Adrenal gland (tissue), 12 donors: ENCODE results near the gene BBOX1. TPM values are rescaled to one million over a fixed set of nuclear protein-coding genes. Genes with fewer than 3 reads are reported as not detected.

ENCODE experiments used
- DNase-seq, 7 donors: peaks; one replicate each; pipeline ENCODE4 v3.0.0-alpha.2; 2019 to 2020
- H3K27ac ChIP-seq, 5 donors: fragments of 200-600 bp; sonication (generic) in 4 of 5; 1 replicate in 3 of 5; 2 replicates in 2 of 5; pipeline versions ENCODE4 v1.5.1 to v1.8.0; 2016 to 2020; ENCODE audit warnings: mild to moderate bottlenecking in 1 of 5
- H3K27me3 ChIP-seq: fragments of 200-600 bp; 2 replicates; pipeline ENCODE4 v1.8.0; 2021
- H3K36me3 ChIP-seq, 2 donors: fragments of 200-600 bp; replicated peaks in 1 of 2; 1 replicate in 1 of 2; 2 replicates in 1 of 2; pipeline versions ENCODE4 v1.5.1 to v1.8.0; 2018 to 2022
- H3K4me1 ChIP-seq, 2 donors: fragments of 200-600 bp; replicated peaks in 1 of 2; 1 replicate in 1 of 2; 2 replicates in 1 of 2; pipeline versions ENCODE4 v1.5.1 to v1.8.0; 2018 to 2021
- H3K4me3 ChIP-seq, 4 donors: fragments of 200-600 bp; sonication (generic) in 3 of 4; one replicate each; pipeline ENCODE4 v1.5.1; 2016 to 2018
- H3K9me3 ChIP-seq, 3 donors: fragments of 200-600 bp; sonication (generic) in 1 of 3; replicated peaks in 1 of 3; 1 replicate in 2 of 3; 2 replicates in 1 of 3; pipeline versions ENCODE4 v1.5.1 to v1.8.0; 2016 to 2021
- CTCF ChIP-seq, 6 experiments: fragments of 450-650 bp in 4 of 6; fragments of 200-600 bp in 2 of 6; sonication (generic) in 1 of 6; IDR thresholded peaks; 1 replicate in 5 of 6; 2 replicates in 1 of 6; pipeline versions ENCODE4 v1.5.1 to v1.8.0; 2016 to 2021; ENCODE audit warnings: antibody characterized with exemption in 6 of 6, mild to moderate bottlenecking in 2 of 6, moderate library complexity in 1 of 6
- POLR2A ChIP-seq, 2 donors: fragments of 450-650 bp; IDR thresholded peaks; one replicate each; pipeline ENCODE4 v1.6.1; 2017; ENCODE audit warnings: antibody characterized with exemption in 2 of 2, mild to moderate bottlenecking in 2 of 2, moderate library complexity in 1 of 2
- WGBS, 4 donors: extraction: QIAGEN DNeasy Blood & Tissue Kit in 2 of 4; methylation state at CpG; one replicate each; pipeline versions ENCODE4 v1.1.5 to v1.1.7; 2013 to 2017; 5-methylcytosine and 5-hydroxymethylcytosine counted together
- intact Hi-C, 2 donors: fragments of 100-400 bp; cut with DNase I; formaldehyde crosslinking; loops; one replicate each; pipeline versions ENCODE4 v1.14.1 to v1.15.0; 2022 to 2023
- polyA plus RNA-seq, 3 donors: library from polyadenylated mRNA; stranded (reverse); fragments of 200-250 nt in 2 of 3; fragments of 350-450 nt in 1 of 3; fragmentation: Illumina TruSeq in 1 of 3; extraction: RNeasy Lipid Tissue Mini Kit (QIAGEN cat#74804) in 1 of 3; gene quantifications; one replicate each; pipeline ENCODE4 v1.2.3, GENCODE V29; 2013 to 2014
- total RNA-seq, 9 donors: library from RNA; depleted of rRNA in 4 of 9; stranded (reverse); fragments of >200 nt in 4 of 9; fragments of 120-200 nt in 1 of 9; fragmentation: NEBNext Ultra II Directional in 1 of 9; extraction: Animal tissue kit (Norgen Biotek cat#: 25700) in 1 of 9; gene quantifications; one replicate each; pipeline versions ENCODE4 v1.1.0 to v1.2.4, GENCODE V29; 2013 to 2023
- donor health status: healthy with polysubstance abuse.
- donor health status: Bipolar disorder and iron deficiency.
- donor health status: DM: yes; HTN: yes; CAD: no.
- donor health status: DM: no; HTN: no; CAD: no.
- donor health status: DM: no; HTN: no; CAD: no.
- donor health status: DM: yes; HTN: yes; CAD: no.

Gene BBOX1
- total and polyA plus RNA-seq, 12 donors, result 0.28 TPM; not detected in 11

GRCh38 chr11:27020751-27021150 lies 19.9 kb upstream of the BBOX1 start:
- no peaks in the 10 kb centered on the region for H3K36me3 ChIP-seq
- H3K27ac ChIP-seq, result no peak overlapping the region
- H3K9me3 ChIP-seq, result no peaks in the 10 kb centered on the region
- TF ChIP-seq CTCF (IDR thresholded peaks at IDR 0.05), result no peak
- no peak for TF ChIP-seq POLR2A (IDR thresholded peaks at IDR 0.05)
- no peaks in the 10 kb centered on the region for H3K4me1 ChIP-seq
- WGBS, 4 donors, result 52 to 56% (median 53%) methylated on average over 2 of the region's 2 CpGs
- H3K27me3 ChIP-seq, result no peaks in the 10 kb centered on the region
- peak in 1 of 7 donors; percentile 3 for DNase-seq
- H3K4me3 ChIP-seq, result no peak overlapping the region
- intact Hi-C loops, result no loop called here

- 54 to 69% (median 61%) methylated on average over 1 of the region's 1 CpG for WGBS, 4 donors
- no peaks in the 10 kb centered on the region for H3K36me3 ChIP-seq
- H3K4me3 ChIP-seq, result no peak overlapping the region
- no peaks in the 10 kb centered on the region for H3K9me3 ChIP-seq
- no peaks in the 10 kb centered on the region for H3K27me3 ChIP-seq
- intact Hi-C loops, result no loop called here
- no peak overlapping the region for H3K27ac ChIP-seq
- no peaks in the 10 kb centered on the region for H3K4me1 ChIP-seq
- TF ChIP-seq CTCF (IDR thresholded peaks at IDR 0.05), result no peak
- no peak for TF ChIP-seq POLR2A (IDR thresholded peaks at IDR 0.05)
- no peak for DNase-seq
Measured at GRCh38 chr11:27022659-27023251, 17.9 kb upstream of the BBOX1 start.

GRCh38 chr11:27024865-27025264 lies 15.8 kb upstream of the BBOX1 start:
- H3K36me3 ChIP-seq, result no peaks in the 10 kb centered on the region
- H3K27ac ChIP-seq, result no peak overlapping the region
- H3K9me3 ChIP-seq, result no peaks in the 10 kb centered on the region
- DNase-seq, result no peak
- TF ChIP-seq CTCF (IDR thresholded peaks at IDR 0.05) (no peak), POLR2A (IDR thresholded peaks at IDR 0.05) (no peak)
- 69 to 87% (median 72%) methylated on average over 3 of the region's 3 CpGs for WGBS, 4 donors
- no peaks in the 10 kb centered on the region for H3K4me1 ChIP-seq
- intact Hi-C loops, result no loop called here
- H3K4me3 ChIP-seq, result no peak overlapping the region
- no peaks in the 10 kb centered on the region for H3K27me3 ChIP-seq

- intact Hi-C loops, result no loop called here
Measured at GRCh38 chr11:27025312-27025955, 15.2 kb upstream of the BBOX1 start.

More at GRCh38 chr11:27025312-27025955, 15.2 kb upstream of the BBOX1 start:
- DNase-seq, result no peak
- Histone ChIP-seq H3K27ac (no peak overlapping the region), H3K4me3 (no peak overlapping the region), H3K27me3 (no peaks in the 10 kb centered on the region), H3K4me1 (no peaks in the 10 kb centered on the region), H3K9me3 (no peaks in the 10 kb centered on the region), H3K36me3 (no peaks in the 10 kb centered on the region)
- TF ChIP-seq POLR2A (IDR thresholded peaks at IDR 0.05) (no peak), CTCF (IDR thresholded peaks at IDR 0.05) (no peak)
- 72 to 80% (median 76%) methylated on average over 5 to 6 of the region's 6 CpGs for WGBS, 4 donors
